Spleen (tissue), 11 donors: ENCODE results near the gene FOXL3. TPM values are rescaled to one million over a fixed set of nuclear protein-coding genes. Genes with fewer than 3 reads are reported as not detected.

Source experiments
- DNase-seq: peaks from one replicate; pipeline ENCODE4 v3.0.0-alpha.2; 2020
- H3K27ac ChIP-seq, 8 donors: fragments of 200-600 bp; sonication (generic) in 7 of 8; 1 replicate in 4 of 8; 2 replicates in 4 of 8; pipeline versions ENCODE4 v1.5.0 to v1.8.0; 2016 to 2021; ENCODE audit warnings: inconsistent platforms in 4 of 8, mild to moderate bottlenecking in 4 of 8, moderate library complexity in 1 of 8
- H3K27me3 ChIP-seq, 7 donors: fragments of 200-600 bp; sonication (generic) in 6 of 7; replicated peaks in 1 of 7; 1 replicate in 4 of 7; 2 replicates in 3 of 7; pipeline versions ENCODE4 v1.5.0 to v1.8.0; 2016 to 2021; ENCODE audit warnings: inconsistent platforms in 3 of 7, mild to moderate bottlenecking in 1 of 7
- H3K36me3 ChIP-seq, 6 donors: fragments of 200-600 bp; sonication (generic) in 5 of 6; 1 replicate in 4 of 6; 2 replicates in 2 of 6; pipeline versions ENCODE4 v1.5.0 to v1.8.0; 2016 to 2021; ENCODE audit warnings: inconsistent platforms in 2 of 6
- H3K4me1 ChIP-seq, 6 donors: fragments of 200-600 bp; sonication (generic) in 5 of 6; 1 replicate in 3 of 6; 2 replicates in 3 of 6; pipeline versions ENCODE4 v1.5.0 to v1.8.0; 2016 to 2021; ENCODE audit warnings: inconsistent platforms in 3 of 6
- H3K4me3 ChIP-seq, 8 donors: fragments of 200-600 bp; sonication (generic) in 7 of 8; 1 replicate in 4 of 8; 2 replicates in 4 of 8; pipeline versions ENCODE4 v1.5.0 to v1.8.0; 2016 to 2021; ENCODE audit warnings: inconsistent platforms in 4 of 8, mild to moderate bottlenecking in 4 of 8, moderate library complexity in 2 of 8
- H3K9me3 ChIP-seq, 8 donors: fragments of 200-600 bp; sonication (generic) in 7 of 8; 1 replicate in 4 of 8; 2 replicates in 4 of 8; pipeline versions ENCODE4 v1.5.0 to v1.8.0; 2016 to 2021; ENCODE audit warnings: inconsistent platforms in 4 of 8
- POLR2A ChIP-seq, 3 donors: fragments of 450-650 bp; IDR thresholded peaks; one replicate each; pipeline ENCODE4 v1.5.1; 2017; ENCODE audit warnings: antibody characterized with exemption in 3 of 3, mild to moderate bottlenecking in 1 of 3
- POLR2AphosphoS5 ChIP-seq, 3 donors: sonication (generic); formaldehyde crosslinking; IDR thresholded peaks; one replicate each; pipeline ENCODE4 v1.5.1; 2017; ENCODE audit warnings: antibody characterized with exemption in 3 of 3
- WGBS, 5 donors: extraction: QIAGEN DNeasy Blood & Tissue Kit in 3 of 5; methylation state at CpG; one replicate each; pipeline versions ENCODE4 v1.1.5 to v1.1.7; 2013 to 2018; 5-methylcytosine and 5-hydroxymethylcytosine counted together
- intact Hi-C: fragments of 100-400 bp; cut with DNase I; formaldehyde crosslinking; loops from one replicate; pipeline ENCODE4 v1.15.0; 2023; ENCODE audit warnings: low total_unique reads
- polyA plus RNA-seq, 3 donors: library from polyadenylated mRNA; stranded (reverse); fragments of 200-250 nt; gene quantifications; one replicate each; pipeline ENCODE4 v1.2.1, GENCODE V29; 2013
- total RNA-seq, 7 donors: library from RNA; depleted of rRNA in 3 of 7; stranded (reverse); fragments of >200 nt in 3 of 7; fragmentation: NEBNext Ultra II Directional in 4 of 7; extraction: Animal tissue kit (Norgen Biotek cat#: 25700) in 4 of 7; gene quantifications; one replicate each; pipeline versions ENCODE4 v1.1.0 to v1.2.1, GENCODE V29; 2016 to 2021
- TF ChIP-seq, protein P1 (sequence below), 11 experiments: fragments of 200-600 bp in 7 of 11; fragments of 450-650 bp in 4 of 11; sonication (generic) in 4 of 11; IDR thresholded peaks in 8 of 11; conservative IDR thresholded peaks in 3 of 11; 1 replicate in 7 of 11; 2 replicates in 4 of 11; pipeline versions ENCODE4 v1.4.0 to v1.8.0; 2016 to 2021; ENCODE audit warnings: antibody characterized with exemption in 11 of 11, inconsistent platforms in 4 of 11, mild to moderate bottlenecking in 1 of 11
- donor health status: healthy with polysubstance abuse.
- donor health status: DM: no; HTN: no; CAD: no; lungs with moderate emphysema.
- donor health status: DM: no; HTN: no; CAD: no.
- donor health status: Bipolar disorder and iron deficiency.
- donor health status: healthy.
- donor health status: DM: no; HTN: no; CAD: no.
- donor health status: DM: yes; HTN: yes; CAD: no.

Gene FOXL3
- total and polyA plus RNA-seq, 10 donors, result not detected

DNA sequence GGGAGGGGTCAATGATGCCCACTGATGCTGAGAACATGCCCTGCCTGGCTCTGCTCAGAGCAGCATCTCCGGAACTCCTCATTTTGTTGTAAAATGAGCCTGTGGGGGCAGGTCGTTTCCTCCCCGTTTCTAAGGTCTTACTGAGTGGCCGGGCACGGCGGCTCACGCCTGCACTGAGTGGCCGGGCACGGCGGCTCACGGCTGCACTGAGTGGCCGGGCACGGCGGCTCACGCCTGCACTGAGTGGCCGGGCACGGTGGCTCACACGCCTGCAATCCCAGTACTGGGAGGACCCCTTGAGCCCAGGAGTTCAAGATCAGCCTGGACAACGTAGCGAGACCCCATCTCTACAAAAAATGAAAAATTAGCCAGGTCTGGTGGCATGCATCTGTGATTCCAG lies 39.0 kb upstream of the FOXL3 start:
- intact Hi-C loops, result no loop called here
- no peak for DNase-seq
- H3K27me3 ChIP-seq, result peaks cover 0 to 3% (median 0%) of the 10 kb centered on the region in 7 donors
- no peak for TF ChIP-seq POLR2A (IDR thresholded peaks at IDR 0.05)
- no peak for TF ChIP-seq POLR2AphosphoS5 (IDR thresholded peaks at IDR 0.05)
- TF ChIP-seq, protein P1, sequence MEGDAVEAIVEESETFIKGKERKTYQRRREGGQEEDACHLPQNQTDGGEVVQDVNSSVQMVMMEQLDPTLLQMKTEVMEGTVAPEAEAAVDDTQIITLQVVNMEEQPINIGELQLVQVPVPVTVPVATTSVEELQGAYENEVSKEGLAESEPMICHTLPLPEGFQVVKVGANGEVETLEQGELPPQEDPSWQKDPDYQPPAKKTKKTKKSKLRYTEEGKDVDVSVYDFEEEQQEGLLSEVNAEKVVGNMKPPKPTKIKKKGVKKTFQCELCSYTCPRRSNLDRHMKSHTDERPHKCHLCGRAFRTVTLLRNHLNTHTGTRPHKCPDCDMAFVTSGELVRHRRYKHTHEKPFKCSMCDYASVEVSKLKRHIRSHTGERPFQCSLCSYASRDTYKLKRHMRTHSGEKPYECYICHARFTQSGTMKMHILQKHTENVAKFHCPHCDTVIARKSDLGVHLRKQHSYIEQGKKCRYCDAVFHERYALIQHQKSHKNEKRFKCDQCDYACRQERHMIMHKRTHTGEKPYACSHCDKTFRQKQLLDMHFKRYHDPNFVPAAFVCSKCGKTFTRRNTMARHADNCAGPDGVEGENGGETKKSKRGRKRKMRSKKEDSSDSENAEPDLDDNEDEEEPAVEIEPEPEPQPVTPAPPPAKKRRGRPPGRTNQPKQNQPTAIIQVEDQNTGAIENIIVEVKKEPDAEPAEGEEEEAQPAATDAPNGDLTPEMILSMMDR (IDR thresholded peaks at IDR 0.05 in 8 of 11, conservative IDR thresholded peaks at IDR 0.05 in 3 of 11), result no peak
- H3K9me3 ChIP-seq, result no peaks in the 10 kb centered on the region
- H3K27ac ChIP-seq, result no peak overlapping the region
- WGBS, 5 donors, result 92 to 95% (median 93%) methylated on average over 15 to 20 of the region's 20 CpGs
- H3K4me3 ChIP-seq, result no peak overlapping the region
- peaks cover 0 to 85% (median 5%) of the 10 kb centered on the region in 6 donors for H3K36me3 ChIP-seq
- H3K4me1 ChIP-seq, result no peaks in the 10 kb centered on the region

DNA sequence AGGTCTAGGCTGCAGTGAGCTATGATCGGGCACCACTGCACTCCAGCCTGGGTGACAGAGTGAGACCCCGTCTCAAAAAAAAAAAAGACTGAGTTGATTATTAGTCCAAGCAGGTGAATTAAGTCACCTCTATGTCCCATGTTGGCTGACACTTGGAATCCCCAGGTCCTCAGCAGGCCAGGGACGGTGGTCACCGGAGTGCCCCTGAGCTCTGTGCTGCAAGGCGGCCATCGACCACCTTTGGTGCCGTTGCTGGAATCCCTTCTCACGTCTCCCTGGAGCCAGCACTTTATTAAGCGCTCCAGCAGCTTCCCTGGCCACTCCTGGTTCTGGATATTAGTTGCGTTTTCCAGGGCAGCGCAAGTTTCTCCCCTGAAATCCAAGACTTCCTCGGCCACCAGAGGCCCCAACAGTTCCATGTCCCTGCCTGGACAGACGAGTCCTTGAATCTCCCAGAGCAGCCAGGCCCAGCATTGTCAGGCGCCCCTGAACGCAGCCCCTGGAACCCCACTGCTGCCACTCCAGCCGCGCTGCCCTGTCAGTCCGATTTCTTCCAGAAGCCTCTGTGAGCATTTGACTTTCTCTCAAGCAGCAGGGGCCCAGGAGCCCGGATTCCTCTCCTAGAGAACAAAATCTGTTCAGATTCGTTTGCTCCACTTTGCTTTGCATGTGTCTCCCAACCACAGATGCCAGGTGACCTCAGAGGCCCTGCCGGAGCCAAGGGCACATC lies 38.4 kb upstream of the FOXL3 start:
- Histone ChIP-seq H3K4me3 (no peak overlapping the region), H3K27ac (no peak overlapping the region), H3K36me3 (peaks cover 0 to 85% (median 9%) of the 10 kb centered on the region in 6 donors), H3K4me1 (no peaks in the 10 kb centered on the region), H3K9me3 (no peaks in the 10 kb centered on the region), H3K27me3 (peaks cover 0 to 3% (median 0%) of the 10 kb centered on the region in 7 donors)
- DNase-seq, result no peak
- TF ChIP-seq, protein P1 (IDR thresholded peaks at IDR 0.05 in 8 of 11, conservative IDR thresholded peaks at IDR 0.05 in 3 of 11), result no peak
- no peak for TF ChIP-seq POLR2AphosphoS5 (IDR thresholded peaks at IDR 0.05)
- TF ChIP-seq POLR2A (IDR thresholded peaks at IDR 0.05), result no peak
- intact Hi-C loops, result no loop called here
- 85 to 92% (median 89%) methylated on average over 21 of the region's 21 CpGs for WGBS, 5 donors

DNA sequence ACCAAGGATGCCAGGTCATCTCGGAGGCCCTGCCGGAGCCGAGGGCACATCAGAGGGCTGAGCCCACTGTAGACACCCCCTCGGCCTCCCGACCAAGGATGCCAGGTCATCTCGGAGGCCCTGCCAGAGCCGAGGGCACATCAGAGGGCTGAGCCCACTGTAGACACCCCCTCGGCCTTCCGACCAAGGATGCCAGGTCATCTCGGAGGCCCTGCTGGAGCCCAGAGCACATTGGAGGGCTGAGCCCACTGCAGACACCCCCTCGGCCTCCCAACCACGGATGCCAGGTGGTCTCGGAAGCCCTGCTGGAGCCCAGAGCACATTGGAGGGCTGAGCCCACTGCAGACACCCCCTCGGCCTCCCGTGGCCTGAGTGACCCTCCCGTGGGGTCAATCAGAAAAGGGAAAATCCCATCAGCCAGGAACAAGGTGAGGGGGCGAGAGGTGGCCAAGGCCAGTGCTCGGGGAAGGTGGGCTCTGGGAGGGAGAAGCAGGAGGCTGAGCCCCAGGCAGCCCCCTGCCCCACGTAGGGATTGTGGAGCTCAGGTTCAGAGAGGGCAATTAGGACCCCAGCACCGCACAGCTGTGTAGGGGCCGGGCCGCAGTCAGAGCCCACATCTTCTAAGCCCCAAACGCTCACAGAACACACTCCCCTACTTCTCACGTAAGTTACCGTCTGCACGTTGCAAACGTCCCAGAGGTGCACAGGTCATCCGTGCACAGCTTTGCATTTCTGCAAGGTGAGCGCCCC lies 37.6 kb upstream of the FOXL3 start:
- intact Hi-C loops, result no loop called here
- no peak for DNase-seq
- Histone ChIP-seq H3K27ac (no peak overlapping the region), H3K27me3 (peaks cover 0 to 3% (median 0%) of the 10 kb centered on the region in 7 donors), H3K4me3 (no peak overlapping the region), H3K4me1 (no peaks in the 10 kb centered on the region), H3K9me3 (no peaks in the 10 kb centered on the region), H3K36me3 (peaks cover 0 to 85% (median 12%) of the 10 kb centered on the region in 6 donors)
- TF ChIP-seq, protein P1 (IDR thresholded peaks at IDR 0.05 in 8 of 11, conservative IDR thresholded peaks at IDR 0.05 in 3 of 11), result no peak
- TF ChIP-seq POLR2A (IDR thresholded peaks at IDR 0.05) (no peak), POLR2AphosphoS5 (IDR thresholded peaks at IDR 0.05) (no peak)
- WGBS, 5 donors, result 85 to 91% (median 88%) methylated on average over 17 to 29 of the region's 29 CpGs

DNA sequence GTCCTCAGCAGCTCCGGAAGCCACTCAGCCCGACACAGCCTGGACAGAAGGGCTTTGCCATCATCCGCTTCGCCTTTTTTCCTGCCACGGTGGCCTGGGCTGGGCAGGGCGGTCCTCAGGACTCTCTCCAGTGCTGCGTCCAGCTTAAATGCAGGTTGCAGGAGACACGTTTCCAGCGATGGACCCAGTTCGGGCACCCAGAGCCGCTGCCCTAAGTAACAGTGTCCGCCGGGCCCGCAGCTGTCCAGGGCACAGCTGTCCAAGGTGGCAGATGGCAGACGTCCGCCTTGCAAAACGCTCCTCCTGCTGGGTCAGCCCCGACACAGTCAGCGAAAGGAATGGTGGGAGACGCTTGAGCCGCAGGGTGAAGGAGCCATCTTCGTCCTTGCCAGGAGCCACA lies 37.0 kb upstream of the FOXL3 start:
- DNase-seq, result no peak
- no peak overlapping the region for H3K27ac ChIP-seq
- H3K9me3 ChIP-seq, result no peaks in the 10 kb centered on the region
- intact Hi-C loops, result no loop called here
- TF ChIP-seq POLR2A (IDR thresholded peaks at IDR 0.05) (no peak), POLR2AphosphoS5 (IDR thresholded peaks at IDR 0.05) (no peak)
- TF ChIP-seq, protein P1 (IDR thresholded peaks at IDR 0.05 in 8 of 11, conservative IDR thresholded peaks at IDR 0.05 in 3 of 11), result no peak
- no peaks in the 10 kb centered on the region for H3K4me1 ChIP-seq
- WGBS, 5 donors, result 87 to 97% (median 94%) methylated on average over 15 to 22 of the region's 22 CpGs
- H3K4me3 ChIP-seq, result no peak overlapping the region
- H3K27me3 ChIP-seq, result peaks cover 0 to 3% (median 0%) of the 10 kb centered on the region in 7 donors
- H3K36me3 ChIP-seq, result peaks cover 0 to 81% (median 12%) of the 10 kb centered on the region in 6 donors
